ENCODE data around the gene HDGFL2.

DNA sequence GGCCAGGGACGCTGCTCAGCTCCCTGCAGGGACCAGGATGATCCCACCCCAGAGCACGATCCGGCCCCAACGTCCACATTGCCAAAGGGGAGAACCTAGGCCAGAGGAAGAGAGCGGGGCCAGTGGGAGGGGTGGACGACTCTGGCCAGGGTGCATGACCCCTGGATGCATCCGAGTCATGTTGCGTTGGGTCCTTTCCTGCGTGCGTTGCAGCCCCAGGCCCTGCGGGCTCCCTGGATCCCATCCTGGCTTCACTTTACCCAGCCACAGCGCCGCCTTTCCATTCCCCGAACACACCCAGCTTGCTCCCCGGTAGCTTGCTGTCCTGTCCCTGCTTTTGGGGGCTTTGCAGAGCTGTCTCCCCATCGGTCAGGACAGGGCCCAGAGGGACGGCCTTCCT is 35.7 kb downstream of the HDGFL2 start:
- TF ChIP-seq EZH2 (IDR thresholded peaks at IDR 0.05) (no peak), POLR2AphosphoS5 (IDR thresholded peaks at IDR 0.05; ENCODE audit: borderline replicate concordance, low read depth, low read length) (no peak), FOXP2 (optimal IDR thresholded peaks at IDR 0.05; ENCODE audit: control extremely low read depth, extremely low read length, insufficient read depth) (no peak)

All from SK-N-MC (cell line).